Endothelial cell of hepatic sinusoid (primary cell): ENCODE results near the gene COG2.
"Not testable (repeated sequence)": the region's sequence is repeated elsewhere in the genome, so short reads cannot be mapped to it uniquely, and the experiment has no call there.

ENCODE experiments used
- in situ Hi-C: cut with HindIII; loops from 2 replicates; pipeline ENCODE4 v1.10.0; 2017; ENCODE audit warnings: low sequenced_read_pairs

The COG2 gene

GRCh38 chr1:230713547-230713914 is 71.2 kb downstream of the COG2 start:
- in situ Hi-C loops = no loop called here

- in situ Hi-C loops = no loop called here
Measured at GRCh38 chr1:230713915-230714764, 71.9 kb downstream of the COG2 start, which contains the start of gene AGT. AGT (minus strand) TSS chr1:230714122; CDS start chr1:230710823, 3,299 bp downstream.

GRCh38 chr1:230715510-230715909 is 73.2 kb downstream of the COG2 start:
- in situ Hi-C loops = no loop called here

GRCh38 chr1:230716453-230716852 is 74.2 kb downstream of the COG2 start:
- in situ Hi-C loops = not testable (repeated sequence)

GRCh38 chr1:230717251-230717650 is 75.0 kb downstream of the COG2 start:
- in situ Hi-C loops = no loop called here

- in situ Hi-C loops = not testable (repeated sequence)
Measured at GRCh38 chr1:230721849-230722522, 79.7 kb downstream of the COG2 start.

- in situ Hi-C loops = no loop called here
Measured at GRCh38 chr1:230725256-230726012, 83.2 kb downstream of the COG2 start.

- in situ Hi-C loops = no loop called here
Measured at GRCh38 chr1:230728710-230729392, 86.6 kb downstream of the COG2 start.

GRCh38 chr1:230730977-230731376 is 88.7 kb downstream of the COG2 start:
- in situ Hi-C loops = no loop called here

- in situ Hi-C loops = no loop called here
Measured at GRCh38 chr1:230735447-230735846, 93.2 kb downstream of the COG2 start.

- in situ Hi-C loops = no loop called here
Measured at GRCh38 chr1:230737622-230738262, 95.5 kb downstream of the COG2 start.

- in situ Hi-C loops = no loop called here
Measured at GRCh38 chr1:230739564-230740290, 97.4 kb downstream of the COG2 start.
